Lower leg skin (tissue), 3 donors: ENCODE results near the gene RPL32.

Experiments
- POLR2A ChIP-seq, 2 donors: fragments of 450-650 bp; IDR thresholded peaks; one replicate each; pipeline ENCODE4 v1.6.1; 2016 to 2017; ENCODE audit warnings: antibody characterized with exemption in 2 of 2, mild to moderate bottlenecking in 1 of 2, moderate library complexity in 1 of 2
- TF ChIP-seq, protein P1 (sequence below), 3 donors: fragments of 450-650 bp; IDR thresholded peaks; one replicate each; pipeline ENCODE4 v1.5.1; 2016; ENCODE audit warnings: antibody characterized with exemption in 3 of 3, mild to moderate bottlenecking in 3 of 3, moderate library complexity in 2 of 3

DNA sequence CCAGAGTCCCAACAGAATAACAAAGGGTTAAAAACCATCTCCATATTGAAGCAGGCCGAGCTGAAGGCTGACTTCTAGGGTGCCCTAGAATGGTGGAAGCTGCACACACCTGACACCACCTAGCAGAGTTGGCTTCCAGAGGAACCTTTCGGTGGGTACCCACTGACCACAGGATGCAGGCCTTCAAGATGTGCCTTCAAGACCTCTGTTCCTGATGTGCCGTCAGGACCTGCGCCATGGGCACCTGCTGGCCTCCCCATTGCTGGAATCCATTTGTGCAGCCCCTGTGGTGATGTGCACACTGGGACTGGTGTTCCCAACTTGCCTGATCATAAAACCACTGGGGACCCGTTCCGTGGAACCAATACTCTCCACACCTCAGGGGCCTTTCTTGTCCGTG, 35.7 kb upstream of the RPL32 start:
- TF ChIP-seq, protein P1, sequence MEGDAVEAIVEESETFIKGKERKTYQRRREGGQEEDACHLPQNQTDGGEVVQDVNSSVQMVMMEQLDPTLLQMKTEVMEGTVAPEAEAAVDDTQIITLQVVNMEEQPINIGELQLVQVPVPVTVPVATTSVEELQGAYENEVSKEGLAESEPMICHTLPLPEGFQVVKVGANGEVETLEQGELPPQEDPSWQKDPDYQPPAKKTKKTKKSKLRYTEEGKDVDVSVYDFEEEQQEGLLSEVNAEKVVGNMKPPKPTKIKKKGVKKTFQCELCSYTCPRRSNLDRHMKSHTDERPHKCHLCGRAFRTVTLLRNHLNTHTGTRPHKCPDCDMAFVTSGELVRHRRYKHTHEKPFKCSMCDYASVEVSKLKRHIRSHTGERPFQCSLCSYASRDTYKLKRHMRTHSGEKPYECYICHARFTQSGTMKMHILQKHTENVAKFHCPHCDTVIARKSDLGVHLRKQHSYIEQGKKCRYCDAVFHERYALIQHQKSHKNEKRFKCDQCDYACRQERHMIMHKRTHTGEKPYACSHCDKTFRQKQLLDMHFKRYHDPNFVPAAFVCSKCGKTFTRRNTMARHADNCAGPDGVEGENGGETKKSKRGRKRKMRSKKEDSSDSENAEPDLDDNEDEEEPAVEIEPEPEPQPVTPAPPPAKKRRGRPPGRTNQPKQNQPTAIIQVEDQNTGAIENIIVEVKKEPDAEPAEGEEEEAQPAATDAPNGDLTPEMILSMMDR (IDR thresholded peaks at IDR 0.05): no peak
- no peak for TF ChIP-seq POLR2A (IDR thresholded peaks at IDR 0.05)
